ENCODE measurements around the gene CYP27A1.

Gene CYP27A1

GRCh38 chr2:218812096-218812815 lies 30.3 kb downstream of the CYP27A1 start:
- no peak for DNase-seq

GRCh38 chr2:218812861-218813260 lies 30.9 kb downstream of the CYP27A1 start:
- DNase-seq = no peak

DNA sequence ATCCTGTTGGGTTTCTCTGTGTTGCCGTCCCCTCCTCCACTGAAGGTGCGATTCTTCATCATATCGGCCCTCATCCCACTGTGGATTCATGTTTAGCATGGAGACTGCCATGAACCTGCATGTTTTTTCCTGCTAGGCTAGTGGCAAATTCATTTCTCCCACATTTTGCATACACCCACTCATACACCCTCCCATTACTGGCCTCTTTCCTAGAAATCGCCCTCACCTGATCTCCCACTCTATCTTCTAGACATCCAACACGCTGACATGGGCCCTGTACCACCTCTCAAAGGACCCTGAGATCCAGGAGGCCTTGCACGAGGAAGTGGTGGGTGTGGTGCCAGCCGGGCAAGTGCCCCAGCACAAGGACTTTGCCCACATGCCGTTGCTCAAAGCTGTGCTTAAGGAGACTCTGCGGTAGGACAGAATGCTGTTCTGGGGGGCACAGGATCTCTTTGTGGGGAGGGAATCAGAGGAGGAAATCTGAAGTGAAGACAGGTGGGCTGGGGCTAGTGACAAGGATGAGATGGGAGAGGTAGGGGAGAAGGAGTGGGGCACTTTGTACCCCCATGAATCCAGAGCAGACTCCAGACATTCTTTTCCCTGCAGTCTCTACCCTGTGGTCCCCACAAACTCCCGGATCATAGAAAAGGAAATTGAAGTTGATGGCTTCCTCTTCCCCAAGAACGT lies 32.0 kb downstream of the CYP27A1 start:
- no peak for DNase-seq

DNA sequence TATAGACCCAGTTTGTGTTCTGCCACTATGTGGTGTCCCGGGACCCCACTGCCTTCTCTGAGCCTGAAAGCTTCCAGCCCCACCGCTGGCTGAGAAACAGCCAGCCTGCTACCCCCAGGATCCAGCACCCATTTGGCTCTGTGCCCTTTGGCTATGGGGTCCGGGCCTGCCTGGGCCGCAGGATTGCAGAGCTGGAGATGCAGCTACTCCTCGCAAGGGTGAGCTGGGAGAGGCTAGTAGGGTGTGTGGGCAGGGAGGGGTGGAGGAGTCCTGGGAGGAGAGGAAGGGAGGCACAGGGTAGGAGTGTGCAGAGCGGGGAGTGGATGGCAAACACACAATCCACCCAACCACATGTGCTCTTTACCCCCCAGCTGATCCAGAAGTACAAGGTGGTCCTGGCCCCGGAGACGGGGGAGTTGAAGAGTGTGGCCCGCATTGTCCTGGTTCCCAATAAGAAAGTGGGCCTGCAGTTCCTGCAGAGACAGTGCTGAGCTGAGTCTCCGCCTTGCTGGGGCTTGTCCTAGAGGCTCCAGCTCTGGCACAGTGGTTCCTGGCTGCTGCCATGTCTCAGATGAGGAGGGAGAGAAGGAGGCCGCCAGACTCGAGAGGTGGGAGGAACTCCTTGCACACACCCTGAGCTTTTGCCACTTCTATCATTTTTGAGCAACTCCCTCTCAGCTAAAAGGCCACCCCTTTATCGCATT lies 32.7 kb downstream of the CYP27A1 start:
- no peak for DNase-seq

DNA sequence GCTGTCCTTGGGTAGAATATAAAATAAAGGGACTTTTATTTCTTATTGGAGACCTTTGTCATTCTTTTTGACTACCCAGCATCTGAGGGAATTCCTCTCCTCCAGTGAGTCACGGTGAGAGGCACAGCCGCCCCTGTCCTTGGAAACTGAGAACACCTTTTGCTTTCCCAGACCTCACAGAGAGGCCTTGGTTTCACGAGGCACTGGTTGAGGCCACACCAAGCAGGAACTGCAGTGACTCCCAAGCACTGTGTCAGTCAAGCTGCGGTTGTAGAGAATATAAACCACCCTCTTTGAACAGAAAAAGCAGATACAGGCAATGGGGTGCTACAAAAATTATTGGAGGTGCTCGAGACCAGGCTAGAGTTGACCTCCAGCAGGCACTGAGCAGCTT lies 33.3 kb downstream of the CYP27A1 start:
- no peak for DNase-seq

GRCh38 chr2:218815649-218816048 lies 33.7 kb downstream of the CYP27A1 start:
- no peak for DNase-seq

GRCh38 chr2:218816561-218817011 lies 34.6 kb downstream of the CYP27A1 start:
- DNase-seq = no peak

DNA sequence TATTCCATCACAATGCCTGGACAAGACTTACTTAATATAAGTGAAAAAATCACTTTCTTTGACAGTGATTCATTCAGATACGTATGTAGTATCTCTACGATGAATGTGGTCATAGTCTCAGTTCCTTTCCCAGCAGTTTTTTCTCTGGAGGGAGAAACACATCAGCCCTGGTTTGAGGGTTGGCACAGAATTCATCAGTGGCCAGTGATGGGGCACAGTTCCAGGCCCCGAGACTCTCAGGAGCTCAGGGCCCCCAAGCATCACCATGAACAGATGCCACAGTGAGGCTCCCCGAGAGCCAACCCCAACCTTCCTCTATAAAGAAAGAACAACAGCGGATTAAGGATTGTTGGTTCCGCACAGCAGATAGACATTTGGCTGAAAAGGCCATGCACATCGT lies 37.1 kb downstream of the CYP27A1 start:
- DNase-seq = no peak

DNA sequence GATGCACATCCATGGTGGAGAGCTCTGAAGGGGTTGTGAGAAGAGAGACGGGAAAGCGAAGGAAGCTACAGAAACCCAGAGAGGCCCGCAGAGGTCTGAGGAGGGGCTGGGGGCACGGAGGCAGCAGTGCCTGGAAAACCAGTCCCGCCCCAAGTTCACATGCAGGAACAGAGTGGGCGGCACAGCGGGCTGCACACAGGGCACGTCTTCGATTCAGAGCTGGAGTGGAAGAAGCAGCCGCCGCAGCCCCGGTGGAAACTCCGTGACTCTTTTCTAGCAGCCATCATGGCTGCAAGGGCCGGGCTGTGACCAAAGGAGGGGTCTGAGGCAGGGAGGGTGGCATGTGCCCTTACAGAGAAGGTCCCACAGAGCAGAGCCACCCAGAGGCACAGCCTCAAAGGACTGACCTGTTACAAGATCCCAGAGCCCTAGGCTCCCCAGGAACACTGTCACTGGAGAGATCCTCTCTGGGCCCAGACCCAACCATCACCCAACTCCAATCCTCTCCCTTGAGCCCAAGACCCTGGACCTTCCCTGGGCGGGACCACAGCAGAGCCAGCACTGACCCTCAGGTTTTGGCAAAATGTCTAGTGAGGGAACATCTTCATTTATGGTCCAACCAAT lies 38.9 kb downstream of the CYP27A1 start:
- DNase-seq = no peak

GRCh38 chr2:218821605-218822211 lies 39.8 kb downstream of the CYP27A1 start:
- DNase-seq = no peak

- no peak for DNase-seq
These were observed 40.7 kb downstream of the CYP27A1 start for GRCh38 chr2:218822622-218823021.

DNA sequence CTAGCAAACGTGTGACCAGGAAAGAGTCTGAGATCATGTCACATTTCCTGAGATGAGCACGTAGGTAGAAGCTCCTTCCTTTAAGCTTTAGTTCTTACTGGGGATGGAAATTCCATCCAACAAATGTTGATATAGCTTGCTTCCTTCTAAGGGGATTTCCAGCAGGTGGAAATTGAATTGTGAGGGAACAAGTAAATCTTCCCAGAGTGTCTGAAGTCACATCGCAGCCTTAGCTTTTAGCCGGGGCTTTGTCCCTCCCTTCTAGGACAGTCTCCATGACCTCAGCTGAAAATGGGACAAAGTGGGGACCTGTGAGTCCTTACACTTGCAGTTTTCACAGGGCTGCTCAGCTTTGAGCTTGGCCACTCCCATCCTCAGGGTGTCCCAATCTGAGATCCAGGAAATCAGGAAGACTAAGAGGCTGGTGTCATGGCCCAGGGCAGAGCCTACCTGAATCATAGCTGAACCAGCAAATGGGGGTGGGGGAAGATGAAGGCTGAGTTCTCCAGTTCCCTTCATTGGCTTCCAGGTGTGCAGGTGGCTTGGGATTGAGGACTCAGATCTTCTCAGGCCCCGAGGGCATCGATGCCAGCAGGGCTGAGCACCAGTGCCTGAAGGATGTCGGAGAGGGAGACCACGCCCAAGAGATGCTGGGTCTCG lies 41.4 kb downstream of the CYP27A1 start:
- no peak for DNase-seq

- no peak for DNase-seq
These were observed 42.1 kb downstream of the CYP27A1 start for GRCh38 chr2:218824004-218824403.

- no peak for DNase-seq
These were observed 44.8 kb downstream of the CYP27A1 start for GRCh38 chr2:218826791-218827190.

DNA sequence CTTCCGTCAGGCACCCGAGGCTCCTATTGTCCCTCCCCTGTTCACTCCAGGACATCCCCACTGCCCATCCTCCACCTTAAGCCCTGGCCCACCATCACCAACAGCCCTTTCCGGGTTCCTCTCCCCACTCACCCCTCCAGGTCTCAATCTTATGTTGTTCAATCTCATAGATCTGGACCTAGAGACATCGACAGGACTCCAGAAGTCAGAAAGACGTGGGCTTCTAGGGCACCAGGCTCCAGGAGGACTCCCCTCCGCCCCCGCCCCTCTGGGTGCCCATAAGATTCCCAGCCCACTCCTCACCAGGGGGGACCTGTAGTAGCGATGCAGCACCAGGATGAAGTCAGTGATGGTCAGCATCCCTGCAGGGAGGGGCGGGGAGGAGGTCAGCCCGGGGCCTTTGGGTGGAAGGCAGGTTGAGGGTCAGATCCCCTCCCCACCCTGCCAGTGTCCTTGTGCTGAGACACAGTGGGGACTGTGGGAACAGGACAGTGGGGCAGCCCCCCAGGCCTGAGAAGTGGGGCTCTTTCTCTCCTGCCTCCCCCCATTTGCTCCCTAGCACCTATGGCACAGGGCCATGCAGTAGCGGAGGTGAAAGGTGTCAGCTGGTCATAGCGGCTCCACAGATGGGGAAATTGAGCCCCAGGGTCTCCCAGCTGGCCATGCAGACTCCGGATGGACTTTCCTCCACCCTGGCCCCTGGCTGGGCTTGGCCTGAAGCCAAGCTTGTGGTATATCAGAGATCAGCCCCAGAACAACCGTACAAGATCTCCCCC lies 45.9 kb downstream of the CYP27A1 start:
- no peak for DNase-seq

DNA sequence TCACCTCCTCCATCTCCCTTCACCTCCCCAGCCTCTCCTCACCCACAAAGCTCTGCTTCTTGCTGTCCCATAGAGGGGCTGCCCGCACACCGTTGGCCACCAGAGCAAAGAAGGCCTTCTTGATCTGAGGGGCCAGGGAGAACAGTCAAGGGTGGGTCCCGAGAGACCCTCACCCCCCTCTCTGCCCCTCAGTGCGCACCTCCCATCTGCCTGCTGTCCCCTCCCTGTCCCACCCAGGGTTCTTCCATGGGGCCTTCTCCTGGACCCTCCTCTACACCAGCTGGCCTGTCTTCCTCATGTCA lies 46.5 kb downstream of the CYP27A1 start:
- DNase-seq = no peak

DNA sequence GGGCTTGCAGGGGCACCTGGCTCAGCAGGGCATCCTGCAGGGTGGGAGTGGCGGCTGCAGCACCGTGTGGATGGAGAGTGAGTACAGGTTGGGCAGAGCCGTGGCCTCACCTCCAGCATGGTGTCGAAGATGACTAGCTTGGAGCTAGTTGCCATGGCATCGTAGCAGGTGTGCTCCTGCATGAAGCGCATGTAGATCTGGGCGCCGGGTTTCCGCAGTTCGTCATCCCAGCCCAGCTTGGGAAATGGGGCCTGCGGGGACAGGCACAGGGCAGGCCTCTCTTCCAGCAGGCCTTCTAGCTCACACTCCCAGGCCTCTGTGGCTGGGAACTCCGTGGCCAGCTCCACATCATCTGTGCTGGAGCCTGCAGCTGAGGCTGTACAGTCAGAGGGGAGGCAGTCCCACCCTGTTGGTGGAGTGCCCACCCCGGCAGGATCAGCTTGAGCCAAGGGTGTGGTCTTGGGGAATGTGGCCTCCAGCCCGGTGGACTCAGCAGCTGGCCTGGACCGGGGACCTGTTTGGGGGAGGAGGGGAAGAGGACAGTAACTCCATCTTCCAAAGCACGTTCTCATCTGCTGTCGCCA lies 48.0 kb downstream of the CYP27A1 start:
- DNase-seq = no peak

DNA sequence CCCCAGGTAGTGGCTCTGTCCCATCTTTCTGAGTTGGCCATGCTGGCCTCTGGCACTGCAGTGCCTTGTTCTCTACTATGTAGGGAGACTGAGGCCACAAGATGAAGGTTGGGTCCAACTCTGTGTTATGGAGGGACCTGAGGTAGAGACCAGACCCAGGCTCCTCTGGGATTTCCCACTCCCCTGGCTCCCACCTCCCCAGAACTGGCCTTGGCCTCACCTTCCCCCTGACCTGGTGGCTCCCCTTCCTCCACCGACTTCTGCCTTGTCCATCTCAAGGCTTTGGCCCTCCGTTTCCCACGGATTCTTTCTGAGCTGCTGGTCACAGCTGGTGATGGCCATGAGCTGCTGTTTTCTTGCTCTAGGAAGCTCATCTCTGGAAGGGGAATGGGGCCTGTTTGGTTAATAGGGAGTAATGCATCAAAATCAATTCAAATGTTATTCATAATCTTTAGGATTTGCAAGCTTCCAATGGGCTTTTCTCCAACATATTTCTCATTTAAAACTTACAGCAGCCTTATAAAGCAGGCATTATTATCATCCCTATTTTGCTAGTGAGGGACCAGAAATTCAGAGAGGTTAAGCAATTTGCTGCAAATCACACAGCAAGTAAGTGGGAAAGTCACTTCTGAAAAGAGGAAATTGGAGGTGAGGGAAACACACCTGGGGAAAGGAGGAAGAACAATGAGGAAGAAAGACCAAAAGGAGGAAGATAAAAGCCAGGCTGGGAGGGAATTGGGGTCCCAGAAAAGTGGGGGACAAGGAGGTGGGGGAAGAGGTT lies 48.8 kb downstream of the CYP27A1 start:
- DNase-seq = no peak

- DNase-seq = no peak
These were observed 49.5 kb downstream of the CYP27A1 start, which contains the start of gene PRKAG3 for GRCh38 chr2:218831378-218831990. Gene PRKAG3 (minus strand): TSS chr2:218831803.

DNA sequence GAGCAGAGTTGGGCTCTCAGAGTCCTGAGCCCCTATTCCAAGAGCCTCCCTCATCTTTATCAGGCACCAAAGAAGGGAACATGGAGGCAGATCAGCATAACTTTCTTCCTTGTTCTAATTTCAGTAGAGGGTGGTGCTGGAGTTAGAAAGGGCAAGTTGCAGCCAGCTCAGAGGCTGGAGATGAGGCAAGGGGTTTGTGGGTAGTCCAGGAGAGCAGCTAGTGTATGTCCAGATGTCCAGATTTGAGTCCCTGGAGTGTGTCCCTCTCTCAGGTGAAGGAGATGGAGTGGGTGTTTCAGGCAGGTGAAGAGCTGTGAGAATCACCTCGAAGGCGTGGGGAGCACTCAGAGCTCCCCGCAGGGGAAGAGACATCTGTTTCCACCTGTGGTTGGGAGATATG lies 50.1 kb downstream of the CYP27A1 start:
- no peak for DNase-seq
